Cerebellar nuclear complex (tissue), 1 donor: ENCODE measurements around the gene B3GNT5.
A peak's percentile ranks its signal among the peaks of the same experiment; 100 is the strongest.

ENCODE experiments used
- DNase-seq, 2 experiments: peaks; one replicate each; lab custom pipeline; 2025; lab: John Stamatoyannopoulos, UW

The B3GNT5 gene

GRCh38 chr3:183265834-183266417 lies 12.9 kb downstream of the B3GNT5 start:
- DNase-seq = no peak

- DNase-seq = no peak
Observed at GRCh38 chr3:183266454-183266853, 13.4 kb downstream of the B3GNT5 start.

DNA sequence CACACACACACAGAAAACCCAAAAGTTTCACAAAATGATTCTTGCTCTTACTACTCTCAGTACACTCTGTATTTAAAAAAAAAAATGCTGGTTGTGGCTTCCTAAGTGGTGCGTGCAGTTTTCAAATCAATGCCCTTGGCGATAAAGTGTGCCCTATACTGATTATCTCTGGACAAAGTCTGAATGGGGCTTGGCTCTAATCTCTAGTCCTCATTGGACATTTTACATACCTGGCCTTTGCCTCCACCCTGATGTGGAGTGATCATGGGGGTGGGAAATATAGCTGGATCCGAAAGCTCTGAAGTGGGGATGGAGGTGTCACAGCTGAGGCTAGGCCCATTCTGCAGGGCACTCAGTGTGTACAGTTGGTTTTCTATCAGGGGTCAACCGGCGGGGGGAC lies 14.1 kb downstream of the B3GNT5 start:
- no peak for DNase-seq

DNA sequence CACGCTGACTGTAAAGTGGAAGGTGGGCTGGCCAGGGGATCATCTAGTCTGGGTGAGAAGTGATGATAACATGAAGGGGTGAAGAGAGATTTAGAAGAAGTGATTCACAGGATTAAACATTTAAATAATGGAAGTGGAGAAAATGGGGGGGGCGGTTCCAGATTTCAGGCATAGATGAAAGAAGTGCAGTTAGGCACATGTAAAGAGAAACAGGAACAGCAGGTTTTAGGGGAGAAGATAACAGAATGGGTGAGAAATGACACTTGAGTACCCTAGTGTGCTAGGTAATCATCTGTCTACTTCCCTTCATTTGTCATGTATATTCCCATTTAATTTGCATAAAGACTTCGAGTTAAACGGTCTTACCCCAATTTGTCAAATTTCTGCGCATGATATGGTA lies 15.3 kb downstream of the B3GNT5 start:
- no peak for DNase-seq

- no peak for DNase-seq
Observed at GRCh38 chr3:183269345-183269744, 16.3 kb downstream of the B3GNT5 start.

DNA sequence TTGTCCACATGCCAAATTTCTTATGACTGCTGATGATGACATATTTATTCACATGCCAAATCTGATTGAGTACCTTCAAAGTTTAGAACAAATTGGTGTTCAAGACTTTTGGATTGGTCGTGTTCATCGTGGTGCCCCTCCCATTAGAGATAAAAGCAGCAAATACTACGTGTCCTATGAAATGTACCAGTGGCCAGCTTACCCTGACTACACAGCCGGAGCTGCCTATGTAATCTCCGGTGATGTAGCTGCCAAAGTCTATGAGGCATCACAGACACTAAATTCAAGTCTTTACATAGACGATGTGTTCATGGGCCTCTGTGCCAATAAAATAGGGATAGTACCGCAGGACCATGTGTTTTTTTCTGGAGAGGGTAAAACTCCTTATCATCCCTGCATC lies 17.3 kb downstream of the B3GNT5 start:
- DNase-seq = no peak

- no peak for DNase-seq
Observed at GRCh38 chr3:183272142-183272541, 19.1 kb downstream of the B3GNT5 start.

GRCh38 chr3:183272791-183273190 lies 19.7 kb downstream of the B3GNT5 start:
- DNase-seq = no peak

DNA sequence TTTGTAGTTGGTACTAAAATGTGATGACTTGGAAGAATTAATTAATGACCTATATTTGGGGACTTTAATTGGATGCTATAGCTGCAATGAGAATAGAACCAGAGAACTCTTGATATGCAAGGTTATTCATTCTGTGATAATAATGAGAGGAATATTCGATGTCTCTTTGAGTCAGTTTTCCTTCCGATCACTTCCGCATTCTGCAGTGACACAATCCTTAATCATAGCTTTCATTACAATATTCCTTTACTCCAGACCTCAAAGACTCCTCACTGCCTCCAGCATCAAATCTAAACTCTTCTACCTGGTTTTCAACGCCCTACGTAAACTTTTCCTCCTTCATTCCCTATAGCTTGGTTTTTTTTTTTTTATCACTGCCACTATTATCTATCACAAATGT lies 21.6 kb downstream of the B3GNT5 start:
- no peak for DNase-seq

DNA sequence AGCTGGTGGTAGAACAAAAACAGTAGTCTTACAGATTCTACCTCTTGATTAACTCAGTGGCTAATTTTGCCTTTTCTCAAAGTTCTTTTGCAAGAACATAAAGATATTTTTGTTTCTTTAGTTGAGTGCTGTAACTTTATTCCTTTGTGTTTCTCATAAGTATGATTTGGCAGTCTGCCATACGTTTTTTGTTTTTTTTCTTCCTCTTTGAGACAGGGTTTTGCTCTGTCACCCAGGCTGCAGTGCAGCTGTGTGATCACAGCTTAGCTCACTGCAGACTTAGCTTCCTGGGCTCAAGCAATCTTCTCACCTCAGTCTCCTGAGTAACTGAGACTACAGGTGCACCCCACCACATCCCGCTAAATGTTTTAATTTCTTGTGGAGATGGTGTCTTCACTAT lies 22.4 kb downstream of the B3GNT5 start:
- no peak for DNase-seq

DNA sequence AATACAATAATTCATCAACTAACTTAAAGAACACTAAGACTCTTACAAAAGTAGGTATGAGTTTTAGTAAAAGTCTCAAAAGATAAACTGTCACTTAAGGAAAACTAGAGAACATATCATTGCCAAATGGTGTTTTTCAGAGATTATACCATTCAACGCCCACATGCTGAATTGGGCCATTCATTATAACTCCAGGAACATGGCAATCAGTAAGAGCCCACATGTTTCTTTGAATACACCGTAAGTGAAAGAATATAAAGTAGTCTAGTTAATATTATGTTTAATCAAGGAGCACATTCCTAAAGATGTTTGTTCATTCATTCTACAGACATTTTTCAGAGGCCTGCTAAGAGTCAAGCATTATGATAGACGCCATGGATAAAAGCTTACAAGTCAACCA lies 22.9 kb downstream of the B3GNT5 start:
- DNase-seq = no peak

GRCh38 chr3:183277260-183277659 lies 24.2 kb downstream of the B3GNT5 start:
- no peak for DNase-seq

DNA sequence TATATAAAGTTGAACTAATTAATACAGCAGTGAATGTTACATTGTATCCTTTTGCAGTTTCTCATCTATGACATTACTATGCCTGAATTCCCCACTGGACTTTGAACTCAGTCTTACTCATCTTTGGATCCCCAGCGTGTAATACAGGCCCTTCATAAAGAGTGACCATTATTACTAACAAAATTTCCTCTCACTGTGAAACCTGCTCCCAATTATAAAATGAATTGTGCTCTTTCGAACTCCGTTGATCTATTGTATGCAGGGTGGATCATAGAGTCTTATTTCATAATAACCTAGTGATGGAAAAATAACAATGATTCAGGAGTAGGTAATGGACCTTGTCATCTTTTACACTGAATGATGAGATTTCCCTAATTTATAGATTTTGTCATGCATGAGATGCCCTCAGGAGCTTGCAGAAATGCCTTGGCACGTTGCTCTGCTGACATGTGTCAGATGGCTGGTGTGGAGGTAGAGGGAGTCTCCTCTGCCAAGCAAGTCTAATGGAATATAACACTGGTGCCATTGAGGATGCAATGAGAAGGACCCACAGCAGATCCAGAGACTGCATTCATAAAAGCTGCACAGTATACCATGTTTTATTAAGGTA lies 25.5 kb downstream of the B3GNT5 start:
- DNase-seq = no peak

GRCh38 chr3:183279371-183279770 lies 26.3 kb downstream of the B3GNT5 start:
- DNase-seq = no peak

GRCh38 chr3:183281126-183281797 lies 28.2 kb downstream of the B3GNT5 start:
- DNase-seq = no peak

- no peak for DNase-seq
Observed at GRCh38 chr3:183283886-183284285, 30.8 kb downstream of the B3GNT5 start.

- no peak for DNase-seq
Observed at GRCh38 chr3:183284570-183284969, 31.5 kb downstream of the B3GNT5 start.

DNA sequence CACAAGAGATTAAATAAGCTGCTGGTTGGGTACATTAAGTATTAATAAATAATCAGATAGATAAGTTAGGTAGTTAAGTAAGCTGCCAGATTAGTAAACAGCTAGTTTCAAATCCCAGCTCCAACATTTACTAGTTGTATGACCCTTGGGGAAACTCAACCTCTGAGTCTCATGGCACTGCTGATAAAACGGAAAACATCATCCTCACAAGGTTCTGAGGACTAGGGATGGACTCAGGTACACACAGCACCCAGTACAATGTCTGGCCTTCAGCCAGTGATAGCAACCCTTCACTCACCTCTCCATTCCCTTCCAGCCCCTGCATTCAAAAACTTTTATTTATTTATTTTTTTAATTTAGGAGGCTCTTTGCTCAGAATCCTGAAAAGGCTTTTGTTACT lies 32.3 kb downstream of the B3GNT5 start:
- DNase-seq = no peak

GRCh38 chr3:183285828-183286457 lies 32.9 kb downstream of the B3GNT5 start:
- DNase-seq = peak in 1 of 2 experiments; percentile 57

GRCh38 chr3:183287301-183287971 lies 34.4 kb downstream of the B3GNT5 start:
- no peak for DNase-seq

DNA sequence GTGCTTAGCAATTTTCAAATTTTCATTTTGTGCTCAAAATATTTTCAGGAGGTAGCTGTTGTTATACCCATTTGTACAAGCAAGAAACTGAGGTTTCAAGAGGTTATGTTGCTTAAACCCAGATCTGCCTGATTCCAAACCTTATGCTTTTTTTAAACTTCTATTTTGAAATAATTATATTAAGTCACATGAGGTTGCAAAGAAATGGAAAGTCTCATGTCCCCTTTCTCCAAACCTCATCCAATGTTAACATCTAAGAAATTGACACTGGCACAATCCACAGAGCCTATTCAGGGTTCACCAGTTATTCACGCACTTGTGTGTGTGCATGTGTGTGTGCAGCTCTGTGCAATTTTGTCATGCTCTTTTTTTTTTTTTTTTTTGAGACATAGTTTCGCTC lies 35.1 kb downstream of the B3GNT5 start:
- no peak for DNase-seq

- no peak for DNase-seq
Observed at GRCh38 chr3:183290216-183290615, 37.2 kb downstream of the B3GNT5 start.
